Upper lobe of left lung (tissue), 4 donors: ENCODE measurements around the gene XAB2.

Source experiments
- EP300 ChIP-seq, 4 donors: sonication (generic); formaldehyde crosslinking; IDR thresholded peaks; one replicate each; pipeline ENCODE4 v1.5.1; 2017; ENCODE audit warnings: antibody characterized with exemption in 4 of 4, control low read depth in 2 of 4
- POLR2AphosphoS5 ChIP-seq, 2 donors: sonication (generic); formaldehyde crosslinking; IDR thresholded peaks; one replicate each; pipeline ENCODE4 v1.5.1; 2017; ENCODE audit warnings: antibody characterized with exemption in 2 of 2
- TF ChIP-seq, protein P1 (sequence below), 6 experiments: fragments of 450-650 bp in 4 of 6; fragments of 200-600 bp in 2 of 6; sonication (generic) in 2 of 6; IDR thresholded peaks; one replicate each; pipeline ENCODE4 v1.5.1; 2016 to 2019; ENCODE audit warnings: antibody characterized with exemption in 6 of 6

DNA sequence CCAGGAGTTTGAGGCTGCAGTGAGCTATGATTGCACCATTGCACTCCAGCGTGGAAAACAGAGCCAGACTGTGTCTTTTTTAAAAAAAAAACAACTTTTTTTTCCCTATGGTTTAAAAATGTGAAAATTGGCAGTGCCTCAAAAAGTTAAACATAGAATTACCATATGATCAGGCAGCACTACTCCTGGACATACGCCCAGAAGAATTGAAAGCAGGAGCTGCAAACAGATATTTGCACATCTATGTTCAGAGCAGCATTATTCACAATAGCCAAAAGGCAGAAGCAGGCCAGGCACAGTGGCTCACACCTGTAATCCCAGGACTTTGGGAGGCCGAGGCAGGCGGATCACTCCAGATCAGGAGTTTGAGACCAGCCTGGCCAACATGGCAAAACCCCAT is 35.7 kb upstream of the XAB2 start:
- TF ChIP-seq EP300 (IDR thresholded peaks at IDR 0.05) (no peak), POLR2AphosphoS5 (IDR thresholded peaks at IDR 0.05) (no peak)
- TF ChIP-seq, protein P1, sequence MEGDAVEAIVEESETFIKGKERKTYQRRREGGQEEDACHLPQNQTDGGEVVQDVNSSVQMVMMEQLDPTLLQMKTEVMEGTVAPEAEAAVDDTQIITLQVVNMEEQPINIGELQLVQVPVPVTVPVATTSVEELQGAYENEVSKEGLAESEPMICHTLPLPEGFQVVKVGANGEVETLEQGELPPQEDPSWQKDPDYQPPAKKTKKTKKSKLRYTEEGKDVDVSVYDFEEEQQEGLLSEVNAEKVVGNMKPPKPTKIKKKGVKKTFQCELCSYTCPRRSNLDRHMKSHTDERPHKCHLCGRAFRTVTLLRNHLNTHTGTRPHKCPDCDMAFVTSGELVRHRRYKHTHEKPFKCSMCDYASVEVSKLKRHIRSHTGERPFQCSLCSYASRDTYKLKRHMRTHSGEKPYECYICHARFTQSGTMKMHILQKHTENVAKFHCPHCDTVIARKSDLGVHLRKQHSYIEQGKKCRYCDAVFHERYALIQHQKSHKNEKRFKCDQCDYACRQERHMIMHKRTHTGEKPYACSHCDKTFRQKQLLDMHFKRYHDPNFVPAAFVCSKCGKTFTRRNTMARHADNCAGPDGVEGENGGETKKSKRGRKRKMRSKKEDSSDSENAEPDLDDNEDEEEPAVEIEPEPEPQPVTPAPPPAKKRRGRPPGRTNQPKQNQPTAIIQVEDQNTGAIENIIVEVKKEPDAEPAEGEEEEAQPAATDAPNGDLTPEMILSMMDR (IDR thresholded peaks at IDR 0.05) = no peak
